ENCODE data around the gene MBNL3.

GRCh38 chrX:132390792-132391191, 98.0 kb downstream of the MBNL3 start:
- TF ChIP-seq CTCF (IDR thresholded peaks at IDR 0.05) (no peak), EP300 (IDR thresholded peaks at IDR 0.05) (no peak), POLR2A (IDR thresholded peaks at IDR 0.05) (no peak)
